Transverse colon (tissue), 4 donors: ENCODE data around the gene VPREB3. TPM values are rescaled to one million over a fixed set of nuclear protein-coding genes. Genes with fewer than 3 reads are reported as not detected.

Source experiments
- DNase-seq: peaks from one replicate; pipeline ENCODE4 v3.0.0-alpha.2; 2019
- H3K27ac ChIP-seq, 4 donors: fragments of 200-600 bp; sonication (generic); 2 replicates each; pipeline ENCODE4 v1.5.1; 2016 to 2018; ENCODE audit warnings: inconsistent platforms in 4 of 4
- H3K27me3 ChIP-seq: fragments of 200-600 bp; sonication (generic); 2 replicates; pipeline ENCODE4 v1.5.1; 2017; ENCODE audit warnings: inconsistent platforms
- H3K36me3 ChIP-seq, 4 donors: fragments of 200-600 bp; sonication (generic); 2 replicates each; pipeline ENCODE4 v1.5.1; 2017 to 2019; ENCODE audit warnings: inconsistent platforms in 4 of 4
- H3K4me1 ChIP-seq, 4 donors: fragments of 200-600 bp; sonication (generic); 2 replicates each; pipeline ENCODE4 v1.5.1; 2017 to 2020; ENCODE audit warnings: inconsistent platforms in 4 of 4
- H3K4me3 ChIP-seq, 4 donors: fragments of 200-600 bp; sonication (generic); 1 replicate in 1 of 4; 2 replicates in 3 of 4; pipeline versions ENCODE4 v1.5.1 to v1.6.1; 2017 to 2019; ENCODE audit warnings: inconsistent platforms in 4 of 4
- H3K9me3 ChIP-seq, 2 donors: fragments of 200-600 bp; sonication (generic); 2 replicates each; pipeline ENCODE4 v1.5.1; 2017 to 2019; ENCODE audit warnings: inconsistent platforms in 2 of 2
- EP300 ChIP-seq: sonication (generic); formaldehyde crosslinking; IDR thresholded peaks from one replicate; pipeline ENCODE4 v1.6.1; 2017; ENCODE audit warnings: antibody characterized with exemption, low read depth
- POLR2A ChIP-seq: fragments of 450-650 bp; IDR thresholded peaks from one replicate; pipeline ENCODE4 v1.6.1; 2016; ENCODE audit warnings: antibody characterized with exemption, mild to moderate bottlenecking, moderate library complexity
- POLR2AphosphoS5 ChIP-seq, 3 donors: sonication (generic); formaldehyde crosslinking; IDR thresholded peaks; one replicate each; pipeline ENCODE4 v1.6.1; 2016; ENCODE audit warnings: antibody characterized with exemption in 3 of 3
- WGBS, 2 donors: methylation state at CpG; one replicate each; pipeline ENCODE4 v1.1.5; 2018; ENCODE audit warnings: low coverage in 1 of 2; 5-methylcytosine and 5-hydroxymethylcytosine counted together
- in situ Hi-C, 4 donors: fragments of 200-750 bp; cut with MboI; loops; one replicate each; pipeline versions ENCODE4 v1.15.0 to v1.15.1; 2017; ENCODE audit warnings: low sequenced_read_pairs in 3 of 4, low pct_ligation_motif_present in 1 of 4, low pct_unique_long_range_greater_than_20kb in 1 of 4
- intact Hi-C: fragments of 100-400 bp; cut with DNase I; formaldehyde crosslinking; loops from one replicate; pipeline ENCODE4 v1.15.1; 2023; ENCODE audit warnings: low total_unique reads
- total RNA-seq, 4 donors: library from RNA; depleted of rRNA; stranded (reverse); fragments of >200 nt; gene quantifications; one replicate each; pipeline ENCODE4 v1.1.0, GENCODE V29; 2016
- TF ChIP-seq, protein P1 (sequence below), 5 experiments: fragments of 200-600 bp in 3 of 5; fragments of 450-650 bp in 2 of 5; sonication (generic) in 3 of 5; IDR thresholded peaks; 1 replicate in 2 of 5; 2 replicates in 3 of 5; pipeline ENCODE4 v1.5.1; 2016 to 2017; ENCODE audit warnings: antibody characterized with exemption in 5 of 5, inconsistent platforms in 3 of 5, mild to moderate bottlenecking in 2 of 5, moderate library complexity in 1 of 5

VPREB3 gene
- total RNA-seq, 4 donors from 2014 or later = 2.6 to 5.4 TPM; not detected in 2

DNA sequence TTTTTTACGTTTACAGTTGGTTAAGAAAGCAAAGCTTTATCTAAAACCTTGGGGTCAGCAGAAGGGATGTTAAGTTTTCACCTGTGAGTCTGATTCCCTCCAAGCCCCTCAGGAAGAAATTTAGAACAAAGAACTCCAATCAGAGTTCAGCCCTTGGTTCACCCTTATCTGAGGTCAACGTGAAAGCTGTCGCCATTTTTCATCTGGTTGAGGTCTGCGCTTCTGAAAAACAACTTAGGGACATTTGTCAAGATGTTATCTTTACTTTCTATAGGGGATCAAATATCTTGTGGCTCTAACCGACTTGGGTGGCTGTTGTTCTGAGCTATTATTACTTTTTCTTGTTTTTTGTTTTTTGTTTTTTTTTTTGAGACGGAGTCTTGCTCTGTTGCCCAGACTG, 33.4 kb downstream of the VPREB3 start:
- no peak for TF ChIP-seq POLR2AphosphoS5 (IDR thresholded peaks at IDR 0.05)
- no peak for TF ChIP-seq EP300
- TF ChIP-seq POLR2A = no peak
- TF ChIP-seq, protein P1, sequence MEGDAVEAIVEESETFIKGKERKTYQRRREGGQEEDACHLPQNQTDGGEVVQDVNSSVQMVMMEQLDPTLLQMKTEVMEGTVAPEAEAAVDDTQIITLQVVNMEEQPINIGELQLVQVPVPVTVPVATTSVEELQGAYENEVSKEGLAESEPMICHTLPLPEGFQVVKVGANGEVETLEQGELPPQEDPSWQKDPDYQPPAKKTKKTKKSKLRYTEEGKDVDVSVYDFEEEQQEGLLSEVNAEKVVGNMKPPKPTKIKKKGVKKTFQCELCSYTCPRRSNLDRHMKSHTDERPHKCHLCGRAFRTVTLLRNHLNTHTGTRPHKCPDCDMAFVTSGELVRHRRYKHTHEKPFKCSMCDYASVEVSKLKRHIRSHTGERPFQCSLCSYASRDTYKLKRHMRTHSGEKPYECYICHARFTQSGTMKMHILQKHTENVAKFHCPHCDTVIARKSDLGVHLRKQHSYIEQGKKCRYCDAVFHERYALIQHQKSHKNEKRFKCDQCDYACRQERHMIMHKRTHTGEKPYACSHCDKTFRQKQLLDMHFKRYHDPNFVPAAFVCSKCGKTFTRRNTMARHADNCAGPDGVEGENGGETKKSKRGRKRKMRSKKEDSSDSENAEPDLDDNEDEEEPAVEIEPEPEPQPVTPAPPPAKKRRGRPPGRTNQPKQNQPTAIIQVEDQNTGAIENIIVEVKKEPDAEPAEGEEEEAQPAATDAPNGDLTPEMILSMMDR (IDR thresholded peaks at IDR 0.05) = no peak
- H3K27me3 ChIP-seq = no peaks in the 10 kb centered on the region
- in situ Hi-C loops (no loop called here), intact Hi-C loops (no loop called here)
- H3K4me3 ChIP-seq = no peak overlapping the region
- H3K36me3 ChIP-seq = no peaks in the 10 kb centered on the region
- no peak overlapping the region for H3K27ac ChIP-seq
- H3K4me1 ChIP-seq = peaks cover 5 to 13% (median 11%) of the 10 kb centered on the region in 4 donors
- H3K9me3 ChIP-seq = no peaks in the 10 kb centered on the region
- 83% methylated on average over 6 of the region's 6 CpGs for WGBS, 2 donors
- no peak for DNase-seq

DNA sequence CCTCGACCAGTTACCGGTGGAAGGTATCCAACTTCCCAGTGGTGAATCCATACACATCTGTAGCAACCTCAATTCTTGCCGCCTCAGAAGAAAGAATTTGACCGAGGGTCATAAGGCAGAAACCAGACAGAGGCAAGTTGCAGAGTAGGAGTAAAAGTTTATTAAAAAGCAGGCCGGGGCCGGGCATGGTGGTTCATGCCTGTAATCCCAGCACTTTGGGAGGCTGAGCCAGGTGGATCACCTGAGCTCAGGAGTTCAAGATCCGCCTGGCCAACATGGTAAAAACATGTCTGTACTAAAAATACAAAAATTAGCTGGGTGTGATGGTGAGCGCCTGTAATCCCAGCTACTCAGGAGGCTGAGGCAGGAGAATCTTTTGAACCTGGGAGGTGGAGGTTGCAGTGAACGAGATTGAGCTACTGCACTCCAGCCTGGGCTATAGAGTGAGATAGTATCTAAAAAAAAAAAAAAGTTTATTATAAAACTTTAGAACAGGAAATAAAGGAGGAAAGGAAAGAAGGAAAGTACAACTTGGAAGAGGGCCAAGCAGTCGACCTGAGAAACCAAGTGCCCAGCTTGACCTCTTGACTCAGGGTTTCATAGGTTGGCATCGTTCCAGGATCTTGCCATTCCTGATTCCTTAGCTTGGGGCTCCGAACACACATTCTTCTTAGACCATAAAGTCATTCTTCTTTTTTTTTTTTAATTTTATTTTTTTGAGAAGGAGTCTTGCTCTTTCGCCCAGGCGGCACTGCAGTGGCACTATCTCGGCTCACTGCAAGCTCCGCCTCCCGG, 35.7 kb downstream of the VPREB3 start:
- intact Hi-C loops = no loop called here
- DNase-seq = no peak

DNA sequence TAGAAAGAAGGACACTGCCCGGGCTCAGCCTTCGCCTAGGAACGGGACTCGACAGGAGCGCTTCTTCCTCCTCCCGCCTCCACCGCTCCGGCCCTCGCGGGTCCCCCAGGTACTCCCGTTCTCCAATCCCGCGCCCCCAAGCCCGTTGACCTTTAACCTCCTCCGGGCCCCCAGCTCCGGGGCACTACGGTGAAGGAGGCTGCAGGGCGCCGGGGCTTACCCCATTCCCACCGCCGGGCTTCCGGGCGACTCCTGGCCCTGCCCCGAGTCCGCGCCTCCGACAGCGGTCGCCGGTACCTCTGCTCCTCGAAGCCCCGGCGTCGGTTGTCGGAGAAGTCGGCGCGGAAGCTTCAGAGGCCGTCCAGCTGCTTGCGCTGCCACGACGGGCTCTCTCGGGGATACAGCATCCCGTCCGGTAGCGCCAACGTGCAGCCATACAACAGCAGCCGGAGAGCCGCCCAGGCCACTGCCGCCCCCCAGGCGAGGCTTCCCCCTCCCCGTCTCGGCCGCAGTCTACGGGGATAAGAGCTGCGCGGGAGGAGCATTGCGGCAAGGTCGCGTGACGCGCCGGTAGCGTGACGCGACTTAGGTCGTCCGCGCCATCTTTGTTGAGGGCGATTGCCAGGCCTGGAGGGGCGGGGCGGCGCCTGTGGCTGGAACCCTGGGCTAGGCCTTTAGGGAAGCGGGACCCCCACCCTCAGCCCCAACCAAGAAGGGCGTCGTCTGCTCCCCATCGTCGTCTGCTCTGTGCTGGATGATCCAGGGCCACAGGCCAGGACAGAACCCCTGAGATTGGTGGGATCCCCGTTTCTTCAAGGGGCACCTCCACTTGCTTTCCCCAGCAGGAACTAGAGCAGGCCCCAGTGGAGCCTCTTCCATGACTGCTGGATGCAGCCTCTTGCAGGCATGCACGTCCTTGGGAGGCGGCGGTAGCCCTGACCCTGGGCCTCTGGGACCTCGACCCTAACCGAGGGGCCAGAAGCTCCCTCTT, 37.1 kb downstream of the VPREB3 start:
- intact Hi-C loops = no loop called here
- Histone ChIP-seq H3K4me3 (peak overlapping the region; percentile 64 to 97 (median 85)), H3K27ac (peak overlapping the region; percentile 77 to 88 (median 82)), H3K27me3 (no peaks in the 10 kb centered on the region), H3K36me3 (peaks cover 0 to 7% (median 3%) of the 10 kb centered on the region in 4 donors), H3K4me1 (peaks cover 9 to 19% (median 12%) of the 10 kb centered on the region in 4 donors), H3K9me3 (no peaks in the 10 kb centered on the region)
- in situ Hi-C loops = no loop called here
- TF ChIP-seq, protein P1 (IDR thresholded peaks at IDR 0.05) = no peak
- TF ChIP-seq POLR2A (peak; percentile 84), POLR2AphosphoS5 (IDR thresholded peaks at IDR 0.05) (peak; percentile 92 to 97 (median 95))
- DNase-seq = peak; percentile 88
- 5% methylated on average over 59 of the region's 84 CpGs; no CpG with 5 or more reads in 1 of the 2 donors for WGBS, 2 donors

More for the DNA sequence above, 35.7 kb downstream of the VPREB3 start:
- Histone ChIP-seq H3K36me3 (no peaks in the 10 kb centered on the region), H3K4me3 (no peak overlapping the region), H3K4me1 (peaks cover 9 to 19% (median 12%) of the 10 kb centered on the region in 4 donors), H3K27me3 (no peaks in the 10 kb centered on the region), H3K27ac (no peak overlapping the region), H3K9me3 (no peaks in the 10 kb centered on the region)
- in situ Hi-C loops = no loop called here
- TF ChIP-seq, protein P1 (IDR thresholded peaks at IDR 0.05) = no peak
- TF ChIP-seq POLR2AphosphoS5 (IDR thresholded peaks at IDR 0.05) (no peak), POLR2A (no peak), EP300 (no peak)
- WGBS, 2 donors = 78 to 85% methylated on average over 3 to 17 of the region's 17 CpGs
